AG10803 (cell line): ENCODE data around the gene GABRG3.

Experiments used
- DNase-seq: peaks from one replicate; pipeline ENCODE4 v3.0.0; 2010; ENCODE audit warnings: low read depth
- H3K4me3 ChIP-seq: 2 replicates; pipeline ENCODE4 v1.5.1; 2011; ENCODE audit warnings: mild to moderate bottlenecking, low read length, control low read depth
- CTCF ChIP-seq: conservative IDR thresholded peaks from 2 replicates; pipeline ENCODE4 v1.5.1; 2011; ENCODE audit warnings: mild to moderate bottlenecking, low read length, control low read depth, inconsistent platforms

GABRG3 gene

GRCh38 chr15:26954403-26954802, 16.6 kb upstream of the GABRG3 start:
- DNase-seq = no peak
- TF ChIP-seq CTCF = no peak
- H3K4me3 ChIP-seq = no peak overlapping the region

GRCh38 chr15:26967719-26968269, 3.2 kb upstream of the GABRG3 start:
- no peak for TF ChIP-seq CTCF
- DNase-seq = peak; percentile 24
- peak overlapping the region; percentile 50 for H3K4me3 ChIP-seq

- no peak for TF ChIP-seq CTCF
- DNase-seq = no peak
- no peak overlapping the region for H3K4me3 ChIP-seq
Observed at GRCh38 chr15:26968806-26969205, 2.2 kb upstream of the GABRG3 start.

- no peak for DNase-seq
- H3K4me3 ChIP-seq = no peak overlapping the region
- TF ChIP-seq CTCF = no peak
Observed at GRCh38 chr15:26971271-26972018, 464 bp downstream of the GABRG3 start.

- DNase-seq = no peak
- TF ChIP-seq CTCF = no peak
- no peak overlapping the region for H3K4me3 ChIP-seq
Observed at GRCh38 chr15:26972636-26973035, 1.7 kb downstream of the GABRG3 start.

- H3K4me3 ChIP-seq = no peak overlapping the region
- TF ChIP-seq CTCF = peak; percentile 55
- peak; percentile 18 for DNase-seq
Observed at GRCh38 chr15:26974120-26974780, 3.3 kb downstream of the GABRG3 start.

GRCh38 chr15:26981492-26981891, 10.5 kb downstream of the GABRG3 start:
- DNase-seq = no peak

More at GRCh38 chr15:26981492-26981891, 10.5 kb downstream of the GABRG3 start:
- no peak overlapping the region for H3K4me3 ChIP-seq
- no peak for TF ChIP-seq CTCF
